GM23248 (cell line): Measurements from ENCODE around the gene FAS. TPM values are rescaled to one million over a fixed set of nuclear protein-coding genes. Genes with fewer than 3 reads are reported as not detected.
A peak's percentile ranks its signal among the peaks of the same experiment; 100 is the strongest.

Experiments used
- DNase-seq: peaks from one replicate; pipeline ENCODE4 v3.0.0-alpha.2; 2015
- H2AFZ ChIP-seq: fragments of 200-600 bp; sonication (generic); 2 replicates; pipeline ENCODE4 v1.6.1; 2016; ENCODE audit warnings: antibody characterized with exemption
- H3F3A ChIP-seq: fragments of 200-600 bp; sonication (generic); 2 replicates; pipeline ENCODE4 v1.6.1; 2016; ENCODE audit warnings: mild to moderate bottlenecking, antibody characterized with exemption, mixed run types; ENCODE audit not compliant: insufficient read depth
- H3K27ac ChIP-seq: fragments of 200-600 bp; sonication (generic); 2 replicates; pipeline ENCODE4 v1.5.1; 2016; ENCODE audit warnings: mild to moderate bottlenecking
- H3K27me3 ChIP-seq: fragments of 200-600 bp; sonication (generic); replicated peaks from 2 replicates; pipeline ENCODE4 v1.6.1; 2016; ENCODE audit warnings: mild to moderate bottlenecking; ENCODE audit not compliant: insufficient read depth
- H3K36me3 ChIP-seq: fragments of 200-600 bp; sonication (generic); 2 replicates; pipeline ENCODE4 v1.6.1; 2016; ENCODE audit warnings: low read depth, mild to moderate bottlenecking
- H3K4me1 ChIP-seq: fragments of 200-600 bp; sonication (generic); 2 replicates; pipeline ENCODE4 v1.6.1; 2016; ENCODE audit warnings: mild to moderate bottlenecking; ENCODE audit not compliant: insufficient read depth
- H3K4me2 ChIP-seq: fragments of 200-600 bp; sonication (generic); one replicate; pipeline ENCODE4 v1.6.1; 2016; ENCODE audit warnings: mild to moderate bottlenecking; ENCODE audit not compliant: unreplicated experiment
- H3K4me3 ChIP-seq: fragments of 200-600 bp; sonication (generic); 2 replicates; pipeline ENCODE4 v1.5.1; 2016; ENCODE audit warnings: mild to moderate bottlenecking
- H3K79me2 ChIP-seq: fragments of 200-600 bp; sonication (generic); 2 replicates; pipeline ENCODE4 v1.6.1; 2016; ENCODE audit warnings: mild to moderate bottlenecking; ENCODE audit not compliant: insufficient read depth
- H3K9ac ChIP-seq: fragments of 200-600 bp; sonication (generic); 2 replicates; pipeline ENCODE4 v1.6.1; 2016; ENCODE audit warnings: mild to moderate bottlenecking
- H3K9me2 ChIP-seq: fragments of 200-600 bp; sonication (generic); 2 replicates; pipeline ENCODE4 v1.6.1; 2016; ENCODE audit warnings: mixed run types, mild to moderate bottlenecking, moderate library complexity; ENCODE audit not compliant: insufficient read depth
- H3K9me3 ChIP-seq: fragments of 200-600 bp; sonication (generic); one replicate; pipeline ENCODE4 v1.6.1; 2017; ENCODE audit warnings: low read depth
- H4K20me1 ChIP-seq: fragments of 200-600 bp; sonication (generic); 2 replicates; pipeline ENCODE4 v1.6.0; 2016; ENCODE audit not compliant: insufficient read depth
- EZH2 ChIP-seq: fragments of 200-600 bp; sonication (generic); IDR thresholded peaks from 2 replicates; pipeline ENCODE4 v1.6.1; 2018; ENCODE audit warnings: antibody characterized with exemption, mild to moderate bottlenecking; ENCODE audit not compliant: insufficient read depth, poor library complexity, severe bottlenecking
- EZH2phosphoT487 ChIP-seq: fragments of 200-600 bp; sonication (generic); IDR thresholded peaks from 2 replicates; pipeline ENCODE4 v1.6.1; 2018; ENCODE audit warnings: antibody characterized with exemption, moderate library complexity, mild to moderate bottlenecking, low read depth; ENCODE audit not compliant: insufficient read depth
- WGBS, 2 experiments: methylation state at CpG; one replicate each; pipeline ENCODE4 v1.1.6; 2015 to 2017; ENCODE audit warnings: low lambda C conversion rate in 2 of 2, low coverage in 1 of 2; ENCODE audit errors: missing lambda C conversion rate in 2 of 2; 5-methylcytosine and 5-hydroxymethylcytosine counted together
- in situ Hi-C: fragments of 300-500 bp; cut with MboI; formaldehyde crosslinking; loops from 2 replicates; pipeline ENCODE4 v1.15.0; 2020
- polyA plus RNA-seq: library from polyadenylated mRNA; unstranded; fragments of >200 nt; fragmentation: Nextera tagmentation; extraction: Ambion mirVana; gene quantifications from 2 replicates; pipeline ENCODE4 v1.2.1, GENCODE V29; 2016
- total RNA-seq: library from RNA; depleted of rRNA; stranded (reverse); fragments of >200 nt; shearing (Covaris generic); gene quantifications from 2 replicates; pipeline ENCODE4 v1.2.3, GENCODE V29; 2014

Gene FAS
- total and polyA plus RNA-seq, 2 experiments from 2014 or later = 55.4 to 77.8 TPM

DNA sequence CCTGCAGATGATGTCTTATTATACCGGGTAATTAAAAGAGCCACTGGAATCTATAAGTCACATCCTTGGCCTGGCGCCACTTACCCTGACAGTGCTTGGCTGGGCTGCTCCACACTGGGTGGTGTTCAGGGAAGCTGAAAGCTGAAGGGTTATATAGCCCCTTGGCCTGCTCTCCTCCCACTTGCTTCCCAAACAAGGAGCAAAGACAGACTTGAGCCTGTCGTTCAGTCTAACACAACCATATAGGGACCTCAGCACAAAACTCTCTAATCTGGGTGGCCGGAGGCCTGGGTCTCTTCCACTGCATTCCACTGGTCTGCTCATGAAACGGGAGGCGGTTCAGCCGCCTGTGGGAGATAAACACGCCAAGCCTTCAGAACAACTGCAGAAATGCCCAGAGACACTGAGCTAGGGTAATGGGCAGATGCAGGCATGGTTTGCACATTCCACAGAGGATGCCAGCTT, 37.9 kb upstream of the FAS start, which contains the start of gene ACTA2:
ACTA2 (minus strand) TSS at position 127 of the 465 bp plus-strand sequence. CDS start 3,843 bp downstream, outside the sequence.
- Histone ChIP-seq H3K9me3 (no peaks in the 10 kb centered on the region), H3K4me2 (peak within 1 kb of the TSS; percentile 87), H3K9me2 (no peaks in the 10 kb centered on the region), H3K27ac (peak within 1 kb of the TSS; percentile 66), H2AFZ (peak within 1 kb of the TSS; percentile 32; the same call in 1 of the 2 replicates), H4K20me1 (no peaks in the 10 kb centered on the region), H3K36me3 (no peaks in the 10 kb centered on the region), H3K79me2 (peaks cover 28% of the 10 kb centered on the region), H3F3A (peaks cover 50% of the 10 kb centered on the region), H3K27me3 (no peaks in the 10 kb centered on the region), H3K4me1 (peaks cover 43% of the 10 kb centered on the region), H3K9ac (peak within 1 kb of the TSS; percentile 41; the same call in 1 of the 2 replicates), H3K4me3 (peak within 1 kb of the TSS; percentile 54)
- in situ Hi-C loops = no loop called here
- TF ChIP-seq EZH2 = no peak
- no peak for TF ChIP-seq EZH2phosphoT487
- peak; percentile 78 for DNase-seq
- WGBS, 2 experiments = 48 to 49% methylated on average over 8 of the region's 8 CpGs

DNA sequence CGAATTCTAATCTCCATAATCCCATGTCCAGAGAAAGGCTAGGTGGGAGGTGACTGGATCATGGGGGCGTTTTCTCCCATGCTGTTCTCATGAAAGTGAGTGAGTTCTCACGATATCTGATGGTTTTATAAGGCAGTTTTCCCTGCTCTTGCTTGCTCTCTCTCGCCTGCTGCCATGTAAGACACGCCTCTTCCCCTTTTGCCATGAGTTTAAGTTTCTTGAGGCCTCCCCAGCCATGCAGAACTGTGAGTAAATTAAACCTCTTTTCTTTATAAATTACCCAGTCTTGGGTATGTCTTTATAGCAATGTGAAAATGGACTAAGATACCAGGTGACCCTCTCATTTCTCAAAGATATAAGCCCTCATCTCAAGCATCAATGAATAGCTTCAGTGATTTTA, 36.9 kb upstream of the FAS start:
- no peak overlapping the region for H3K27ac ChIP-seq
- no peaks in the 10 kb centered on the region for H4K20me1 ChIP-seq
- no peak overlapping the region for H3K4me3 ChIP-seq
- H3K9me3 ChIP-seq = no peaks in the 10 kb centered on the region
- peaks cover 44% of the 10 kb centered on the region for H3K4me1 ChIP-seq
- H2AFZ ChIP-seq = no peak overlapping the region
- H3K9me2 ChIP-seq = no peaks in the 10 kb centered on the region
- H3K36me3 ChIP-seq = no peaks in the 10 kb centered on the region
- H3K4me2 ChIP-seq = no peak overlapping the region
- TF ChIP-seq EZH2phosphoT487 = no peak
- no peak for TF ChIP-seq EZH2
- H3K9ac ChIP-seq = no peak overlapping the region
- WGBS, 2 experiments = 96 to 100% methylated on average over 5 of the region's 5 CpGs
- peaks cover 19% of the 10 kb centered on the region for H3K79me2 ChIP-seq
- no peaks in the 10 kb centered on the region for H3K27me3 ChIP-seq
- in situ Hi-C loops = no loop called here
- DNase-seq = no peak
- peaks cover 47% of the 10 kb centered on the region for H3F3A ChIP-seq

- DNase-seq = no peak
- H3K79me2 ChIP-seq = peaks cover 10% of the 10 kb centered on the region
- no peaks in the 10 kb centered on the region for H3K9me2 ChIP-seq
- no peak overlapping the region for H3K27ac ChIP-seq
- H3F3A ChIP-seq = peaks cover 38% of the 10 kb centered on the region
- no peaks in the 10 kb centered on the region for H3K27me3 ChIP-seq
- in situ Hi-C loops = no loop called here
- H3K36me3 ChIP-seq = no peaks in the 10 kb centered on the region
- peaks cover 40% of the 10 kb centered on the region for H3K4me1 ChIP-seq
- TF ChIP-seq EZH2phosphoT487 = no peak
- no peak for TF ChIP-seq EZH2
- H3K4me2 ChIP-seq = no peak overlapping the region
- H3K4me3 ChIP-seq = no peak overlapping the region
- WGBS, 2 experiments = 82 to 94% methylated on average over 4 of the region's 4 CpGs
- no peak overlapping the region for H2AFZ ChIP-seq
- H3K9ac ChIP-seq = no peak overlapping the region
- H3K9me3 ChIP-seq = no peaks in the 10 kb centered on the region
- no peaks in the 10 kb centered on the region for H4K20me1 ChIP-seq
These were observed 36.0 kb upstream of the FAS start for GRCh38 chr10:88954458-88955083.

- H3K27ac ChIP-seq = no peak overlapping the region
- peaks cover 24% of the 10 kb centered on the region for H3K4me1 ChIP-seq
- no peaks in the 10 kb centered on the region for H4K20me1 ChIP-seq
- 100% methylated on average over 1 of the region's 1 CpG for WGBS, 2 experiments
- 0 out of 2 replicates have a peak, but pooled peaks cover 8% of the 10 kb centered on the region for H3K79me2 ChIP-seq
- H3K9me3 ChIP-seq = no peaks in the 10 kb centered on the region
- no peaks in the 10 kb centered on the region for H3K27me3 ChIP-seq
- H3K9me2 ChIP-seq = no peaks in the 10 kb centered on the region
- H3K9ac ChIP-seq = no peak overlapping the region
- H3K4me3 ChIP-seq = no peak overlapping the region
- no peak overlapping the region for H3K4me2 ChIP-seq
- H2AFZ ChIP-seq = no peak overlapping the region
- no peaks in the 10 kb centered on the region for H3K36me3 ChIP-seq
- TF ChIP-seq EZH2phosphoT487 (no peak), EZH2 (no peak)
- DNase-seq = no peak
- peaks cover 25% of the 10 kb centered on the region for H3F3A ChIP-seq
- in situ Hi-C loops = no loop called here
These were observed 33.2 kb upstream of the FAS start for GRCh38 chr10:88957381-88957780.
